WTC11 (cell line): ENCODE results near the gene SMARCD3.

Source experiments
- FOXK1 ChIP-seq: sonication (generic); formaldehyde crosslinking; IDR thresholded peaks from 2 replicates; pipeline ENCODE4 v1.8.0; 2022; ENCODE audit warnings: mild to moderate bottlenecking, moderate library complexity, missing genetic modification reagents
- GABPB1 ChIP-seq: sonication (generic); formaldehyde crosslinking; IDR thresholded peaks from 2 replicates; pipeline ENCODE4 v1.8.1; 2023; ENCODE audit warnings: mild to moderate bottlenecking, missing genetic modification reagents
- NR2C2 ChIP-seq: sonication (generic); formaldehyde crosslinking; IDR thresholded peaks from 2 replicates; pipeline ENCODE4 v1.8.0; 2022; ENCODE audit warnings: mild to moderate bottlenecking, missing genetic modification reagents
- SMAD3 ChIP-seq: sonication (generic); formaldehyde crosslinking; IDR thresholded peaks from 2 replicates; pipeline ENCODE4 v1.8.0; 2022; ENCODE audit warnings: missing genetic modification reagents, mild to moderate bottlenecking, borderline replicate concordance
- TEAD1 ChIP-seq: sonication (generic); formaldehyde crosslinking; IDR thresholded peaks from 2 replicates; pipeline ENCODE4 v1.8.0; 2022; ENCODE audit warnings: mild to moderate bottlenecking, missing genetic modification reagents
- TEAD4 ChIP-seq: sonication (generic); formaldehyde crosslinking; IDR thresholded peaks from 2 replicates; pipeline ENCODE4 v1.8.0; 2022; ENCODE audit warnings: mild to moderate bottlenecking, missing genetic modification reagents
- ZNF263 ChIP-seq: sonication (generic); formaldehyde crosslinking; IDR thresholded peaks from 2 replicates; pipeline ENCODE4 v1.8.1; 2022; ENCODE audit warnings: low read depth, mild to moderate bottlenecking, moderate library complexity, missing genetic modification reagents
- TF ChIP-seq, protein P1 (sequence below): fragments of 200-600 bp; IDR thresholded peaks from 2 replicates; pipeline ENCODE4 v1.8.0; 2022; ENCODE audit warnings: antibody characterized with exemption
- TF ChIP-seq, protein P2 (sequence below): fragments of 250-450 bp; sonication (Bioruptor Pico); conservative IDR thresholded peaks from 2 replicates; pipeline ENCODE4 v1.9.0; 2021; ENCODE audit warnings: mild to moderate bottlenecking
- TF ChIP-seq, protein P3 (sequence below): sonication (generic); formaldehyde crosslinking; IDR thresholded peaks from 2 replicates; pipeline ENCODE4 v1.8.1; 2023; ENCODE audit warnings: mild to moderate bottlenecking, missing genetic modification reagents, moderate library complexity
- TF ChIP-seq, protein P4 (sequence below): sonication (generic); formaldehyde crosslinking; IDR thresholded peaks from 2 replicates; pipeline ENCODE4 v1.8.0; 2022; ENCODE audit warnings: mild to moderate bottlenecking, missing genetic modification reagents

DNA sequence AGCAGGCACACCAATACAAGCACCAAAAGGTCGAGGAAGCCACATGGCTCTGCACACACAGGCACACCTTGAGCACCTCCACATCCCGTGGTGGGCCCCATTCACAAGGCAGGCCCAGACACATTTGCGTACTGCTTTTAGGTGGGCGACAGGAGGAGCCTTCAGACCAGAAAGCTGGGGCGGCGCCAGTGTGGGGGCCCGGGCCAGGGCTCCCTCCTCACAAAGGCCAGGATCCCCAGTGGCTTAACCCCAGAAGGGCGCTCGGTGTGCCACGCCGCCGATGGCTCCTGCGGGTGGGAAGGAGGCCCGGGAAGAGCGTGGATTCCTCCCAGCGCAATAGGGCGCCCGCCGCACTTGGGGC, 2.8 kb upstream of the SMARCD3 start:
- TF ChIP-seq ZNF263: no peak
- TF ChIP-seq, protein P1, sequence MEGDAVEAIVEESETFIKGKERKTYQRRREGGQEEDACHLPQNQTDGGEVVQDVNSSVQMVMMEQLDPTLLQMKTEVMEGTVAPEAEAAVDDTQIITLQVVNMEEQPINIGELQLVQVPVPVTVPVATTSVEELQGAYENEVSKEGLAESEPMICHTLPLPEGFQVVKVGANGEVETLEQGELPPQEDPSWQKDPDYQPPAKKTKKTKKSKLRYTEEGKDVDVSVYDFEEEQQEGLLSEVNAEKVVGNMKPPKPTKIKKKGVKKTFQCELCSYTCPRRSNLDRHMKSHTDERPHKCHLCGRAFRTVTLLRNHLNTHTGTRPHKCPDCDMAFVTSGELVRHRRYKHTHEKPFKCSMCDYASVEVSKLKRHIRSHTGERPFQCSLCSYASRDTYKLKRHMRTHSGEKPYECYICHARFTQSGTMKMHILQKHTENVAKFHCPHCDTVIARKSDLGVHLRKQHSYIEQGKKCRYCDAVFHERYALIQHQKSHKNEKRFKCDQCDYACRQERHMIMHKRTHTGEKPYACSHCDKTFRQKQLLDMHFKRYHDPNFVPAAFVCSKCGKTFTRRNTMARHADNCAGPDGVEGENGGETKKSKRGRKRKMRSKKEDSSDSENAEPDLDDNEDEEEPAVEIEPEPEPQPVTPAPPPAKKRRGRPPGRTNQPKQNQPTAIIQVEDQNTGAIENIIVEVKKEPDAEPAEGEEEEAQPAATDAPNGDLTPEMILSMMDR: no peak
- no peak for TF ChIP-seq SMAD3
- TF ChIP-seq, protein P2, sequence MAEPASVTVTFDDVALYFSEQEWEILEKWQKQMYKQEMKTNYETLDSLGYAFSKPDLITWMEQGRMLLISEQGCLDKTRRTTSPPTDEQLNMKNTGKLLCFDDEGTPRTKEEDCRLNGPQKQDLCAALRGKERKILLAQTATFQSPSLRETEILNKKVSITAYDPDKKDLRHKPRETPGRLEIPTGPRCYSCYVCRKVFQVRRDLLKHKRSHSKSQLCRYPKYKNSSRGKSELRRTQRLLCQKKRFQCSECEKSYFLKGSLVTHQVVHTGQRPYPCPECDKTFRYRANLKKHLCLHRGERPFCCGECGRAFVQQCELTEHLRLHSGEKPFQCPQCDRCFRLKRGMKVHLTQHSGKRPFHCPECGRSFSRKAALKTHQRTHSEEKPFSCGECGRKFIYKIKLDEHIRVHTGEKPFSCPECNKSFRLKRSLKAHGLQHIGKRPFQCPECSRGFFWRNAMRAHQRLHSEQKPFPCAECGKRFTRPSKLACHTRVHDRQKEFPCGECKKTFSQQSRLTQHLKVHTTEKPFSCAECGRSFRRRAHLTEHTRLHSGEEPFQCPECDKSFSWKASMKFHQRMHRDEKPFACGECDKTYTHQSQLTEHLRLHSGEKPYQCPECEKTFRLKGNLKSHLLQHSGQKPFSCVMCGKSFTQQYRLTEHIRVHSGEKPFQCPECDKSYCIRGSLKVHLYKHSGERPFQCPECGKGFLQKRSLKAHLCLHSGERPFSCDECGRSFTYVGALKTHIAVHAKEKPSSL (CRISPR knock-in tag): no peak
- TF ChIP-seq TEAD4: no peak
- TF ChIP-seq TEAD1: no peak
- TF ChIP-seq, protein P3, sequence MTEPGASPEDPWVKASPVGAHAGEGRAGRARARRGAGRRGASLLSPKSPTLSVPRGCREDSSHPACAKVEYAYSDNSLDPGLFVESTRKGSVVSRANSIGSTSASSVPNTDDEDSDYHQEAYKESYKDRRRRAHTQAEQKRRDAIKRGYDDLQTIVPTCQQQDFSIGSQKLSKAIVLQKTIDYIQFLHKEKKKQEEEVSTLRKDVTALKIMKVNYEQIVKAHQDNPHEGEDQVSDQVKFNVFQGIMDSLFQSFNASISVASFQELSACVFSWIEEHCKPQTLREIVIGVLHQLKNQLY (CRISPR knock-in tag): no peak
- TF ChIP-seq NR2C2 (CRISPR knock-in tag): no peak
- no peak for TF ChIP-seq FOXK1
- TF ChIP-seq GABPB1 (CRISPR knock-in tag): no peak
- TF ChIP-seq, protein P4, sequence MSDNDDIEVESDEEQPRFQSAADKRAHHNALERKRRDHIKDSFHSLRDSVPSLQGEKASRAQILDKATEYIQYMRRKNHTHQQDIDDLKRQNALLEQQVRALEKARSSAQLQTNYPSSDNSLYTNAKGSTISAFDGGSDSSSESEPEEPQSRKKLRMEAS (CRISPR knock-in tag): peak; percentile 42; the same call in 1 of the 2 replicates
